ENCODE data around the gene SUPT4H1. TPM values are rescaled to one million over a fixed set of nuclear protein-coding genes. Genes with fewer than 3 reads are reported as not detected.

SUPT4H1 gene
- total RNA-seq, 1 experiment from 2014 or later: 109 TPM

GRCh38 chr17:58335779-58336455, 16.1 kb downstream of the SUPT4H1 start:
- H3K18ac ChIP-seq (ENCODE audit: insufficient read length, low read depth, low read length): no peak overlapping the region
- no peak overlapping the region for H3K23ac ChIP-seq (ENCODE audit: insufficient read length, low read depth, low read length)
- DNase-seq: no peak
- no peaks in the 10 kb centered on the region for H3K9me3 ChIP-seq (ENCODE audit: control insufficient read depth, low read depth, low read length)
- H4K20me1 ChIP-seq (ENCODE audit: control insufficient read depth, insufficient read depth, insufficient read length): no peaks in the 10 kb centered on the region
- H4K8ac ChIP-seq (replicated peaks; ENCODE audit: insufficient read length, low read depth, low read length): no peak overlapping the region
- H3K56ac ChIP-seq (ENCODE audit: insufficient read length, low read depth, low read length): no peak overlapping the region
- no peak overlapping the region for H2BK20ac ChIP-seq (ENCODE audit: low read depth, low read length, poor library complexity, severe bottlenecking)
- no peak overlapping the region for H2AK5ac ChIP-seq (ENCODE audit: insufficient read length, low read length)
- no peak overlapping the region for H3K14ac ChIP-seq (ENCODE audit: insufficient read depth, low read length)
- H4K5ac ChIP-seq (ENCODE audit: insufficient read length, low read depth, low read length): no peak overlapping the region
- no peaks in the 10 kb centered on the region for H3K9me3 Mint-ChIP-seq
- H3K4me3 Mint-ChIP-seq: no peak overlapping the region
- no peaks in the 10 kb centered on the region for H3K27me3 ChIP-seq (ENCODE audit: insufficient read depth, low read length)
- no peak overlapping the region for H2BK15ac ChIP-seq (ENCODE audit: low read depth, low read length)
- no peak overlapping the region for H2BK5ac ChIP-seq (ENCODE audit: insufficient read length, low read length)
- no peak overlapping the region for H3K4ac ChIP-seq (ENCODE audit: low read depth, low read length)
- H3K27me3 Mint-ChIP-seq (ENCODE audit: low read depth): peaks cover 5% of the 10 kb centered on the region
- peak overlapping the region in 1 of 3 experiments; percentile 77; a peak in 1 of 7 replicates for H3K27ac Mint-ChIP-seq
- no peak for TF ChIP-seq CTCF (conservative IDR thresholded peaks at IDR 0.05)
- H2AFZ ChIP-seq (ENCODE audit: low read length): no peak overlapping the region
- H3K79me1 ChIP-seq (ENCODE audit: insufficient read depth, low read depth, low read length, poor library complexity, severe bottlenecking): no peaks in the 10 kb centered on the region
- H3T11ph ChIP-seq (ENCODE audit: low read length): no peak overlapping the region
- H3K4me1 ChIP-seq (ENCODE audit: insufficient read depth, low read length): peaks cover 8% of the 10 kb centered on the region; the same call in 1 of the 2 replicates
- no peak overlapping the region for H3K27ac ChIP-seq (ENCODE audit: insufficient read length, low read depth, low read length)
- H3K79me2 ChIP-seq (ENCODE audit: insufficient read depth, low read length): no peaks in the 10 kb centered on the region
- peaks cover 40 to 47% of the 10 kb centered on the region in 2 experiments for H3K4me1 Mint-ChIP-seq
- H3K36me3 Mint-ChIP-seq (ENCODE audit: insufficient read depth in 1 of 3, low read depth in 3 of 3): no peaks in the 10 kb centered on the region
- no peak overlapping the region for H2BK120ac ChIP-seq (ENCODE audit: low read depth, low read length, poor library complexity, severe bottlenecking)
- no peak overlapping the region for H3K9ac ChIP-seq (ENCODE audit: extremely low read depth, insufficient read length, low read length)
- no peak overlapping the region for H2BK12ac ChIP-seq (ENCODE audit: insufficient read length, low read depth, low read length)
- no CpG with 5 or more reads among the region's 4 CpGs for WGBS (ENCODE audit: extremely low coverage, insufficient read length, low lambda C conversion rate)
- no peak overlapping the region for H3K4me2 ChIP-seq (ENCODE audit: insufficient read depth, insufficient read length, low read length)
- no peaks in the 10 kb centered on the region for H3K23me2 ChIP-seq (ENCODE audit: insufficient read length, low read depth, low read length, poor library complexity, severe bottlenecking)
- no peak overlapping the region for H4K91ac ChIP-seq (ENCODE audit: insufficient read length, low read depth, low read length)

All from H9 (cell line).